K562 (cell line): ENCODE results near the gene NKIRAS1. TPM values are rescaled to one million over a fixed set of nuclear protein-coding genes. Genes with fewer than 3 reads are reported as not detected.

Source experiments
- ATAC-seq: fragments of 200-7000 bp; cut with Tn5 transposase; 3 replicates; pipeline ENCODE4 v1.9.1; 2020; ENCODE audit warnings: moderate library complexity
- BruUV-seq: library from RNA; stranded (reverse); fragments of 400-500 nt; replicated peaks from 2 replicates; lab custom pipeline; 2021; lab: Mats Ljungman, UMichigan
- CTCF ChIA-PET: fragments of 300-600 bp; formaldehyde crosslinking; extraction: SDS; loops from one replicate; lab custom pipeline; 2021; ENCODE audit warnings: low intra/inter-chr PET ratio; lab: Yijun Ruan, JAX
- POLR2A ChIA-PET: fragments of 300-600, 350-650 bp; sonication (Branson Sonifier 250); formaldehyde crosslinking; extraction: SDS; loops from one replicate; lab custom pipeline; 2021; ENCODE audit warnings: antibody characterized with exemption, inconsistent platforms; lab: Yijun Ruan, JAX
- DNase-seq, 4 experiments: peaks; one replicate each; pipeline versions ENCODE4 v3.0.0 to v3.0.0-alpha.2; 2011 to 2018; ENCODE audit warnings: low spot score in 3 of 4, mixed read lengths in 3 of 4; ENCODE audit errors: extremely low read depth in 1 of 4
- FAIRE-seq: peaks from 2 replicates; lab custom pipeline; 2011; peaks lifted over from hg19 to GRCh38; lab: Jason Lieb, UNC
- H2AFZ ChIP-seq: 2 replicates; pipeline ENCODE4 v1.6.0; 2011; ENCODE audit warnings: low read depth, low read length, control low read depth, inconsistent platforms
- H3K27ac ChIP-seq: fragments of 200-600 bp; 3 replicates; pipeline ENCODE4 v1.8.0; 2011; ENCODE audit warnings: low read depth, mild to moderate bottlenecking, control low read depth, inconsistent platforms, low read length, moderate library complexity, mixed read lengths; ENCODE audit errors: extremely low read depth
- H3K27me3 ChIP-seq, 2 experiments: fragments of 300-600 bp in 1 of 2; 2 replicates in 1 of 2; 3 replicates in 1 of 2; pipeline versions ENCODE4 v1.6.0 to v1.8.0; 2011; ENCODE audit warnings: inconsistent platforms in 2 of 2, low read length in 2 of 2, mild to moderate bottlenecking in 1 of 2, mixed read lengths in 1 of 2, moderate library complexity in 1 of 2; ENCODE audit not compliant: control insufficient read depth in 2 of 2, insufficient read depth in 2 of 2
- H3K36me3 ChIP-seq: fragments of 300-600 bp; 3 replicates; pipeline ENCODE4 v1.8.0; 2011; ENCODE audit warnings: mild to moderate bottlenecking, low read length, inconsistent platforms; ENCODE audit not compliant: control insufficient read depth, insufficient read depth
- H3K4me1 ChIP-seq, 2 experiments: fragments of 200-600 bp in 1 of 2; replicated peaks in 1 of 2; 2 replicates in 1 of 2; 3 replicates in 1 of 2; pipeline versions ENCODE4 v1.5.1 to v1.8.0; 2011; ENCODE audit warnings: inconsistent platforms in 2 of 2, low read length in 2 of 2, mild to moderate bottlenecking in 1 of 2, mixed read lengths in 1 of 2, moderate library complexity in 1 of 2; ENCODE audit not compliant: control insufficient read depth in 2 of 2, insufficient read depth in 2 of 2
- H3K4me2 ChIP-seq: 2 replicates; pipeline ENCODE4 v1.6.1; 2011; ENCODE audit warnings: low read length, control low read depth, inconsistent platforms, mixed read lengths; ENCODE audit not compliant: insufficient read depth
- H3K4me3 ChIP-seq: fragments of 200-600 bp; sonication (generic), shearing (Covaris generic); 2 replicates; pipeline ENCODE4 v1.5.1; 2016; ENCODE audit warnings: control low read depth, inconsistent platforms
- H3K79me2 ChIP-seq: fragments of 200-600 bp; 3 replicates; pipeline ENCODE4 v1.8.0; 2011; ENCODE audit warnings: low read length, inconsistent platforms; ENCODE audit not compliant: control insufficient read depth, insufficient read depth
- H3K9ac ChIP-seq, 2 experiments: 2 replicates each; pipeline versions ENCODE4 v1.6.0 to v1.6.1; 2011; ENCODE audit warnings: low read depth in 2 of 2, low read length in 2 of 2, control low read depth in 1 of 2, inconsistent platforms in 1 of 2, mild to moderate bottlenecking in 1 of 2, mixed read lengths in 1 of 2; ENCODE audit not compliant: insufficient read depth in 1 of 2
- H3K9me1 ChIP-seq: one replicate; pipeline ENCODE4 v1.6.0; 2011; ENCODE audit warnings: inconsistent platforms, mild to moderate bottlenecking, low read length, moderate library complexity; ENCODE audit not compliant: control insufficient read depth, insufficient read depth
- H3K9me3 ChIP-seq: replicated peaks from 2 replicates; pipeline ENCODE4 v1.5.1; 2011; ENCODE audit warnings: low read depth, low read length, inconsistent platforms; ENCODE audit not compliant: control insufficient read depth, insufficient read depth
- H4K20me1 ChIP-seq: replicated peaks from 2 replicates; pipeline ENCODE4 v1.6.1; 2011; ENCODE audit warnings: low read length, inconsistent platforms, mixed read lengths; ENCODE audit not compliant: control insufficient read depth, insufficient read depth
- GATAD2A ChIP-seq: fragments of 450-650 bp; IDR thresholded peaks from 2 replicates; pipeline ENCODE4 v1.6.1; 2017
- HDAC8 ChIP-seq: fragments of 450-650 bp; IDR thresholded peaks from 2 replicates; pipeline ENCODE4 v1.6.1; 2016; ENCODE audit warnings: mild to moderate bottlenecking, missing genetic modification characterization, moderate library complexity, missing compliant biosample characterization
- KDM1A ChIP-seq, 2 experiments: fragments of 450-650 bp; IDR thresholded peaks; 2 replicates each; pipeline ENCODE4 v1.6.1; 2016; ENCODE audit warnings: mild to moderate bottlenecking in 2 of 2
- NFIC ChIP-seq: fragments of 450-650 bp; IDR thresholded peaks from 2 replicates; pipeline ENCODE4 v1.6.1; 2017; ENCODE audit warnings: mild to moderate bottlenecking, inconsistent platforms
- SMAD3 ChIP-seq: fragments of 450-650 bp; formaldehyde crosslinking; conservative IDR thresholded peaks from 2 replicates; pipeline ENCODE4 v1.4.0; 2020; ENCODE audit warnings: mild to moderate bottlenecking
- ZNF507 ChIP-seq: conservative IDR thresholded peaks from 2 replicates; pipeline ENCODE4 v1.6.1; 2017; ENCODE audit warnings: missing genetic modification characterization, missing compliant biosample characterization
- WGBS: fragments of 100-300 bp; shearing (Covaris generic); methylation state at CpG from one replicate; pipeline ENCODE4 v1.1.6; 2016; ENCODE audit warnings: low coverage, mixed read lengths; ENCODE audit not compliant: insufficient coverage; ENCODE audit errors: missing lambda C conversion rate; 5-methylcytosine and 5-hydroxymethylcytosine counted together
- in situ Hi-C: fragments of 300-500 bp; cut with MboI; formaldehyde crosslinking; loops from 4 replicates; pipeline ENCODE4 v1.15.0; 2018; ENCODE audit warnings: inconsistent platforms, mixed read lengths
- intact Hi-C: fragments of 100-400 bp; cut with micrococcal nuclease; formaldehyde crosslinking; loops from 2 replicates; pipeline ENCODE4 v1.14.2; 2022
- polyA plus RNA-seq, 8 experiments: library from polyadenylated mRNA; depleted of rRNA in 4 of 8; stranded (reverse) in 5 of 8; unstranded in 3 of 8; fragments of >200 nt; fragmentation: Nextera tagmentation in 2 of 8; fragmentation: Illumina TruSeq in 1 of 8; extraction: Ambion mirVana in 2 of 8; extraction: Trizol in 1 of 8; gene quantifications; 2 replicates each; pipeline versions ENCODE4 v1.2.1 to v1.2.3, GENCODE V29; 2011 to 2014; ENCODE audit warnings: inconsistent platforms in 1 of 8, missing spikeins in 1 of 8
- total RNA-seq, 7 experiments: library from RNA; depleted of rRNA in 6 of 7; stranded (reverse); fragments of >200 nt in 6 of 7; fragmentation: Illumina TruSeq in 2 of 7; extraction: Trizol in 2 of 7; gene quantifications; 2 replicates each; pipeline versions ENCODE4 v1.2.1 to v1.2.3, GENCODE V29; 2011 to 2021; ENCODE audit warnings: low replicate concordance in 1 of 7

The NKIRAS1 gene
- total and polyA plus RNA-seq, 9 of the 15 experiments (the other 6 are each of a cell fraction or from before 2014, with no cell fraction given), result 5.1 to 10.3 (median 6.3) TPM

DNA sequence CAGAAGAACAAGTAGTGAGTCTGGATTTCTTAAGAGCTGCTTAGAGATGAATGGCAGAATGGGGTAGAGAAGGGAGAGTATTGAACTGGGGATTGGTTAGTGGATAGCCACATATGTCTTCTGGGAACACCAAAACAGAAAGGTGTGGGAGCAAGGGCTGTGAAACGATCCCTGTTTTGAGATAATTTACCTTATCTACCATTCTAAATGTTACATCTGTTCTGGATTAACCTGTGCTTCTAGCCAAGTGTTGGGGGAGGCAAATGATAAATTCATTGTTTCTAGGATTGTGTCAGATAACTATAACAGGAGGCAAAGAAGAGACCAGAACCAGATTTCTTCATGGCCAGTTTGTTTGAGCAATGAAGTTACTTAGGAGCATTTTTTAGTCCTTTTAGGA, 36.7 kb upstream of the NKIRAS1 start (continued):
- peak; percentile 52 to 54 for TF ChIP-seq KDM1A (IDR thresholded peaks at IDR 0.05)
- no peak for TF ChIP-seq ZNF507 (tag)
- no peak for TF ChIP-seq HDAC8 (tag)
- TF ChIP-seq GATAD2A, result no peak
- peak; percentile 20; the same call in 1 of the 2 replicates for TF ChIP-seq NFIC

DNA sequence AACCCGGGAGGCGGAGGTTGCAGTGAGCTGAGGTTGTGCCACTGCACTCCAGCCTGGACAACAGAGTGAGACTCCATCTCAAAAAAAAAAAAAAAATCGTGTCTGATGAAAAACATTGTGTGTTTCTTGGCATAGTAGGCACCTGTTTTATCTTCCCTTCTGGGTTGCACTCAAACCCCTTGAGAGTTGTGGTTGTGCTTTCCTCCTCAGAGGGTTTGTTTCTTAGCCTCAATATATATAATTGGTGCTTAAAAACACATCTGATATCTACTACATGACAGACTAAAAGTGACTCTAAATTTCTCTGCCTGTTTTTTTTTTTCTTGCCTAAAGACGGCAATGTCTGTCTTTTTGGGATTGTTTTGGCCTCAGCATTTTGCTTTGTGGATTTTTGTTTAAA, 35.9 kb upstream of the NKIRAS1 start:
- no peak for ATAC-seq
- Histone ChIP-seq H3K4me3 (no peak overlapping the region), H3K79me2 (no peaks in the 10 kb centered on the region), H4K20me1 (no peaks in the 10 kb centered on the region), H3K9ac (no peak overlapping the region), H3K27ac (no peak overlapping the region), H3K9me1 (no peaks in the 10 kb centered on the region), H2AFZ (no peak overlapping the region), H3K4me1 (peaks cover 4 to 21% of the 10 kb centered on the region in 2 experiments; a peak in 4 of 5 replicates), H3K9me3 (no peaks in the 10 kb centered on the region), H3K36me3 (no peaks in the 10 kb centered on the region), H3K4me2 (no peak overlapping the region), H3K27me3 (no peaks in the 10 kb centered on the region)
- no peak for DNase-seq
- WGBS, result 65% methylated on average over 4 of the region's 4 CpGs
- FAIRE-seq, result no peak
- in situ Hi-C loops (no loop called here), intact Hi-C loops (no loop called here)
- POLR2A ChIA-PET, result interaction anchor here (0.6 kb wide), 1 partner anchor 16 kb away, joined by 3 read pairs; no protein-coding TSS in a partner anchor
- TF ChIP-seq SMAD3 (CRISPR knock-in tag), result no peak
- CTCF ChIA-PET, result no interaction called here
- BruUV-seq, result no TSS peak
